Measurements from ENCODE around the gene PCSK1N.
A peak's percentile ranks its signal among the peaks of the same experiment; 100 is the strongest.
"Not testable (repeated sequence)": the region's sequence is repeated elsewhere in the genome, so short reads cannot be mapped to it uniquely, and the experiment has no call there.

PCSK1N gene, protein sequence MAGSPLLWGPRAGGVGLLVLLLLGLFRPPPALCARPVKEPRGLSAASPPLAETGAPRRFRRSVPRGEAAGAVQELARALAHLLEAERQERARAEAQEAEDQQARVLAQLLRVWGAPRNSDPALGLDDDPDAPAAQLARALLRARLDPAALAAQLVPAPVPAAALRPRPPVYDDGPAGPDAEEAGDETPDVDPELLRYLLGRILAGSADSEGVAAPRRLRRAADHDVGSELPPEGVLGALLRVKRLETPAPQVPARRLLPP

GRCh38 chrX:48835524-48836329 is at the start of gene PCSK1N:
Gene PCSK1N (minus strand): TSS chrX:48835610. CDS start chrX:48835532, 78 bp downstream.
- peak; percentile 67 for DNase-seq

DNA sequence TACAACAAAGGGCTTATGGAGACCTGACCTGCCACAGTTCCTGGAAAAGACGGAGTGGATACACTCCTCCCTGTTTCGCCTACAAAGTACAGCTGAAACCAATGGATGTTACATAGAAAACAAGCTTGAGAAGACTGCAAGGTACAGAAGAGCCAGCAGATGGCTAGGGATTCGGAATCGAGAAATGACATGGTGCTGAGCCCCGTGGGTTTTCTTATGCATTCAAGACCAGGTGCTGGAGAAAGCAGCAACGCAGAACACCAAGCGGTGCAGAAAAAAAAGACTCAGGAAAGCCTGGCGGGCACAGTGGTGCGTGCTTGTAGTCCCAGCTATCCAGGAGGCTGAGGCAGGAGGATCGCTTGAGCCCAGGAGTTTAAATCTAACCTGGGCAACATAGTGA is 48.3 kb upstream of the PCSK1N start:
- DNase-seq, result no peak

GRCh38 chrX:48876944-48877343 is 41.5 kb upstream of the PCSK1N start:
- not testable (repeated sequence) for DNase-seq

- not testable (repeated sequence) for DNase-seq
These were observed 36.6 kb upstream of the PCSK1N start for GRCh38 chrX:48872017-48872416.

- no peak for DNase-seq
These were observed 28.8 kb upstream of the PCSK1N start for GRCh38 chrX:48864210-48864609.

- no peak for DNase-seq
These were observed 19.5 kb upstream of the PCSK1N start for GRCh38 chrX:48854898-48855297.

DNA sequence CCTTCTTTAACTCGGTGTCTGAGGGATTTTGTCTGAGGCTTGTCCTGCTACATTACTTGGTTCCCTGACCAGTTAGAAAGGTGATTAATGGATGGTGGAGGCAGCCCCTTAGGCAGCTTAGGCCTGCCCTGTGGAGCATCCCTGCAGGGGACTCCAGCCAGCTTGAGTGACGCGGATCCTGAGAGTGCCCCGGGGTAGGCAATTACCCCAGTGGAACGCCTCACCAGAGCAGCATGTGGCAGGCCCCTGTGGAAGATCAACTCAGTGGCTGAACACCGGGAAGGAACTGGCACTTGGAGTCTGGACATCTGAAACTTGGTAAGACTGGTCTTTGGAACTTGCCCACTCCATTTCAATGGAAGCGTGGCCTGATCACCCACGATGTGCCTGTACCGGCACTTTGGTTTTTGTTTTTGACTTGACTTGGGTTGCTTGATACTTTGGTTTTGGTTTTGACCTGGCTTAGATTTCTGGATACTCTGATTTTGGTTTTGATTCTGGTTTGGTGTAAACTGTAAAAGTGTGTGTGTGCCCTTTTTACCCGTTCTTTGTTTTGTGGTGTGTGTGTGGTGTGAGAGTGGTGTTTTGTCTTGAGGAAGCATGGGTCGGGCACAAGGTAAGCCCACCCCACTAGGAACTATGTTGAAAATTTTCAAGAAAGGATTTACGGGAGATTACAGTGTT is 18.9 kb upstream of the PCSK1N start:
- not testable (repeated sequence) for DNase-seq

DNA sequence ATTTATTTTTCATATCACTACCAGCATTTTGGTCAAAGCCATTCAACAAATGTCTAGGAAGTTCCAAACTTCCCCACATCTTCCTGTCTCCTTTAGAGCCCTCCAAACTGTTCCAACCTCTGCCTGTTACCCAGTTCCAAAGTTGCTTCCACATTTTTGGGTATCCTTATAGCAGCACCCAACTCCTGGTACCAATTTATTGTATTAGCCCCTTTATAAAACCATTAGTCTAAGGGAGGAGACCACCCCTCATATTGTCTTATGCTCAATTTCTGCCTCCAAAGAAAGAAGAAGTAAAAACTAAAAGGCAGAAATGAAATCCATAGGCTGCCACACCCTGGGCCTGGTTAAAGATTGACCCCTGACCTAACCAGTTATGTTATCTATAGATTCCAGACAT is 18.1 kb upstream of the PCSK1N start:
- DNase-seq, result not testable (repeated sequence)

DNA sequence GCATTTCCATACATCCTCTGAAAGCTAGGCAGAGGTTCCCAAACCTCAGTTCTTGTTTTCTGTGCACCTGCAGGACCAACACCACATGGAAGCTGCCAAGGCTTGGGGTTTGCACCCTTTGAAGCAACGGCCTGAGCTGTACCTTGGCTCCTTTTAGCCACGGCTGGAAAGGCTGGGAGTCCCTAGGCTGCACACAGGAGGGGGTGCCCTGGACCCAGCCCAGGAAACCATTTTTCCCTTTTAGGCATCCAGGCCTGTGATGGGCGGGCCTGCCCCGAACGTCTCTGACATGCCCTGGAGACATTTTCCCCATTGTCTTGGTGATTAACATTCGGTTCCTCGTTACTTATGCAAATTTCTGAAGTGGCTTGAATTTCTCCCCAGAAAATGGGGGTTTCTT is 17.4 kb upstream of the PCSK1N start:
- DNase-seq, result no peak

DNA sequence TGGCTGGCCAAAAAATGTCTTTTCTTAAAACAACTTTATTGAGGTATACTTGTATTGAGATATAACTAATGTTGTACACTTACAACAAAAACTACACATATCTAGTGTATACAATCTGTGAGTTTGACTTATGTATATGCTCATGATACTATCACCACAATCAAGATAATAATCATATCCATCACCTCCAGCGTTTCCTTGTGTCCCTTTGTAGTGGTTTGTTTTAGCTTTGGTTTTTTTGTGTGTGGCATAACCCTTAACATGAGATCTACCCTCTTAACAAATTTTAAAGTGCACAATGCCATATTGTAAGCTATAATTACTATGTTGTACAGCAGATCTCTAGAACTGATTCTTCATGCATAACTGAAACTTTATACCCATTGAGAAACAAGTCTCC is 13.4 kb upstream of the PCSK1N start:
- DNase-seq, result no peak

GRCh38 chrX:48839686-48840085 is 4.3 kb upstream of the PCSK1N start:
- no peak for DNase-seq

DNA sequence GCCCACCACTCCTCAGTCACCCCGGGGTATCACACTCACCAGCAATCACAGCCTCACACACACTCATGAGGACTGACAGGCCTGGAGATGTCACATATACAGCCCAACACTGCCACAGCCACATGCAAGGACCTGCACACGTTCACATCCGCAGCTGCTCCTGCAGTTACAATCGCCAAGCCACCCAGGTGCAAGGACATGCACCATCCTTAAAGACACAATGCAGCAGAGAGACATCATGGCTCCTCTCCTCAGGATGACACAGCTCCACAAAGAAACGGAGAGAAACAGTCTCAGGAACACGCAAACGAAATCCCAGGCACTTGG is 1.1 kb downstream of the PCSK1N start:
- DNase-seq, result peak; percentile 6

- no peak for DNase-seq
These were observed 1.8 kb downstream of the PCSK1N start for GRCh38 chrX:48833542-48834138.

- no peak for DNase-seq
These were observed 3.5 kb downstream of the PCSK1N start for GRCh38 chrX:48831909-48832291.

DNA sequence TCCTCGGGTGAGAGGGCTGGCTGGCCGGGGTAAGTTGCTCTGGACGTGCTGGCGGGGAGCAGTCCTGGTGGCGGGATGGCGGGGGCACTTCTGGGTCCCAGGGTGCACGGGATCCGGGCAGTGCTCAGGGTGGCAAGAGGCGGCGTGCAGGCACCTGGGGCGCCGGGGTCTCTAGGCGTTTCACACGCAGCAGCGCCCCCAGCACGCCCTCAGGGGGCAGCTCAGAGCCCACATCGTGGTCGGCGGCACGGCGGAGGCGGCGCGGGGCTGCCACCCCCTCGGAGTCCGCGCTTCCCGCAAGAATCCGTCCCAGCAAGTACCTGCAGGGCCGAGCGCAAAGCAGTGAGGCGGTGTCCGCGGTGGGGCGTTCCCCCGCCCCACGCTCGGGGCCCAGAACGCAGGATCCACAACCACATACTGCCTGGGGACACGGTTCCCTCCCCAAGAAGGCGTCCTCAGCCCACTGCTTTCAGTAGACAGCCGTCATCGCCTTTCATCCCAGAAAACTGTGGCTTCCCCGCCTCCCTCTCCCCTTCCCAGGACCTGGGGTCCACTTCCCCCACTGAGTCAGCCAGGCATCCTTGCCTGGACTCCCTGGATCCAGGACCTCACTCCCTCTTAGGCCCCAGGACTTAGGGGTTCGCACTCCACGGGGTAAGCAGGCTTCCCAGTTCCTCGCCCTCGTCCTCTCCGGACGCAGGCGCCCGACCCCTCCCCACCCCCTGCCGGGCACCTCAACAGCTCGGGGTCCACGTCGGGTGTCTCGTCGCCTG is 4.1 kb downstream of the PCSK1N start:
- DNase-seq, result no peak

DNA sequence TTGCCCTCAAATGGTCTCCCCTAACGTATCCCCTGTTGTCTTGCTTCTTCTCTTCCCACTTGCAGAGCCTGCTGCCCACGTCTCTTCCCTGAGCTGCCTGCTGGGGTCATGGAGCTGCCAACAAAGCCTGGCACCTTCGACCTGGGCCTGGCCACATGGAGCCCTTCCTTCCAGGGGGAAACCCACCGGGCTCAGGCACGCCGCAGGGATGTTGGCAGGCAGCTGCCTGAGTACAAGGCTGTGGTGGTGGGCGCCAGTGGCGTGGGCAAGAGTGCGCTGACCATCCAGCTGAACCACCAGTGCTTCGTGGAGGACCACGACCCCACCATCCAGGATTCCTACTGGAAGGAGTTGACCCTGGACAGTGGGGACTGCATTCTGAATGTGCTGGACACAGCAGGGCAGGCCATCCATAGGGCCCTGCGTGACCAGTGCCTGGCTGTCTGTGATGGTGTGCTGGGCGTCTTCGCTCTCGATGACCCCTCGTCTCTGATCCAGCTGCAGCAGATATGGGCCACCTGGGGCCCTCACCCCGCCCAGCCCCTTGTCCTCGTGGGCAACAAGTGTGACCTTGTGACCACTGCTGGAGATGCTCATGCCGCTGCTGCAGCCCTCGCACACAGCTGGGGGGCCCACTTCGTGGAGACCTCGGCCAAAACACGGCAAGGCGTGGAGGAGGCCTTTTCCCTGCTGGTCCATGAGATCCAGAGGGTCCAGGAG is 6.2 kb downstream of the PCSK1N start:
- no peak for DNase-seq

DNA sequence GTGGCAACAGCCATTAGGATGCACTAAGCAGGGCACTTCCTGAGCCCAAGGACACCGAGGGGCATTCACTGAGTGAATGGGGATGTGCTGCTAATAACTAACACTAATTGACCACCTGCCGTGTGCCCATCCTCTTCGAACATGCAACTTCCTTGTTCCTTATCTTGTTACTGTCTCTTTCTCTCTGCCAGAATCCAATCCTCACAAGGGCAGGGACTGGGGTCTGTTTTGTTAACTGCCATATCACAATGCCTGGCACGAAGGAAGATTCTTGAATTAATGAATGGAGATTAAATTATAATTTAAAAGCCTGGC is 7.8 kb downstream of the PCSK1N start:
- no peak for DNase-seq

GRCh38 chrX:48826876-48827653 is 8.3 kb downstream of the PCSK1N start:
- DNase-seq, result no peak

- no peak for DNase-seq
These were observed 9.1 kb downstream of the PCSK1N start, which contains the start of gene ERAS for GRCh38 chrX:48826135-48826875. Gene ERAS (plus strand): TSS chrX:48826513. CDS start chrX:48829124, 2,611 bp downstream.

DNA sequence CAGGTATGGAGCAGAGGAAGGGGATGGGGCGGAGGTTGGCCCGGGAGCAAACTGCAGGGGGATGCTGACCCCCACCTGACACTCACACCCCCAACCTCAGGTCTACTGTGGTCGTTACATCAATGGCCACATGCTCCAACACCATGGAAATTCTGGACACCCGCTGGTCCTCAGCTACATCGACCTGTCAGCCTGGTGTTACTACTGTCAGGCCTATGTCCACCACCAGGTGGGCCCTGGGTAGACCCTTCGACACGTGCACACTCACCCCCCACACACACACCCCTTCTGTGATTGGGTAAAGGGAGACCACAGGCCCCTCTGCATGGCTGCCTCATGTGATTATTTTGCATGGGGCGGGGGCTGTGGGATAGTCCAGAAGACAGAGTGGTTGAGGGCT is 11.3 kb downstream of the PCSK1N start:
- DNase-seq, result no peak

DNA sequence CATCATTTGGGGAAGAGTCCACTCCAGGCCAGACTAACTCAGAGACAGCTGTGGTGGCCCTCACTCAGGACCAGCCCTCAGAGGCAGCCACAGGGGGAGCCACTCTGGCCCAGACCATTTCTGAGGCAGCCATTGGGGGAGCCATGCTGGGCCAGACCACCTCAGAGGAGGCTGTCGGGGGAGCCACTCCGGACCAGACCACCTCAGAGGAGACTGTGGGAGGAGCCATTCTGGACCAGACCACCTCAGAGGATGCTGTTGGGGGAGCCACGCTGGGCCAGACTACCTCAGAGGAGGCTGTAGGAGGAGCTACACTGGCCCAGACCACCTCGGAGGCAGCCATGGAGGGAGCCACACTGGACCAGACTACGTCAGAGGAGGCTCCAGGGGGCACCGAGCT is 12.4 kb downstream of the PCSK1N start:
- DNase-seq, result no peak

Measured in NCI-H345 (cell line).